ENCODE measurements around the gene DHX29. TPM values are rescaled to one million over a fixed set of nuclear protein-coding genes. Genes with fewer than 3 reads are reported as not detected.

DHX29 gene
- total and polyA plus RNA-seq, 2 donors (not counting 1 experiment from before 2014, with no cell fraction given): 3.9 to 18.1 TPM

- Histone ChIP-seq H3K79me2 (ENCODE audit: control insufficient read depth, insufficient read depth, low read length) (no peaks in the 10 kb centered on the region), H3K9me3 (ENCODE audit: control extremely low read depth in 1 of 3, control insufficient read depth in 2 of 3, insufficient read depth in 1 of 3, low read length in 2 of 3) (no peaks in the 10 kb centered on the region), H3K36me3 (replicated peaks in 1 of 2; ENCODE audit: control extremely low read depth in 1 of 2, control insufficient read depth in 1 of 2, extremely low read depth in 1 of 2, insufficient read depth in 2 of 2, low read length in 1 of 2) (peaks cover 12 to 55% of the 10 kb centered on the region in 2 experiments), H3K27ac (ENCODE audit: low read length in 2 of 2) (no peak overlapping the region), H4K20me1 (ENCODE audit: control insufficient read depth, insufficient read depth, low read length, poor library complexity, severe bottlenecking) (no peaks in the 10 kb centered on the region), H3K4me1 (ENCODE audit: control insufficient read depth in 2 of 2, insufficient read depth in 2 of 2, low read length in 2 of 2) (peaks cover 0 to 6% of the 10 kb centered on the region in 2 donors), H3K9ac (ENCODE audit: low read length) (no peak overlapping the region), H3K4me2 (replicated peaks; ENCODE audit: low read depth, low read length, poor library complexity, severe bottlenecking) (no peak overlapping the region), H3K27me3 (replicated peaks in 1 of 4; ENCODE audit: control extremely low read depth in 1 of 4, control insufficient read depth in 3 of 4, insufficient read depth in 4 of 4, low read length in 3 of 4) (no peaks in the 10 kb centered on the region), H3K4me3 (ENCODE audit: control extremely low read depth in 1 of 5, extremely low read depth in 1 of 5, insufficient read depth in 1 of 5, low read depth in 2 of 5, low read length in 4 of 5) (no peak overlapping the region), H2AFZ (ENCODE audit: insufficient read depth, low read depth, low read length, poor library complexity, severe bottlenecking) (no peak overlapping the region)
- DNase-seq (no peak), ATAC-seq (ENCODE audit: low read depth) (no peak)
- intact Hi-C loops (cut with micrococcal nuclease): no loop called here
- Mint-ChIP-seq H3K4me3 (no peak overlapping the region), H3K4me1 (peaks cover 8% of the 10 kb centered on the region), H3K9me3 (ENCODE audit: insufficient read depth) (no peaks in the 10 kb centered on the region), H3K27me3 (no peaks in the 10 kb centered on the region), H3K27ac (no peak overlapping the region)
- CTCF ChIA-PET: no interaction called here
- POLR2A ChIA-PET: no interaction called here
- TF ChIP-seq CTCF (IDR thresholded peaks at IDR 0.05) (no peak), EZH2 (IDR thresholded peaks at IDR 0.05; ENCODE audit: borderline replicate concordance, insufficient read depth, low read depth, low read length, poor library complexity, severe bottlenecking) (no peak)
- 100% methylated on average over 1 of the region's 3 CpGs for WGBS (ENCODE audit: insufficient coverage)
Observed at GRCh38 chr5:55347786-55348185, 40.3 kb upstream of the DHX29 start.

- Histone ChIP-seq H3K9ac (ENCODE audit: low read length) (no peak overlapping the region), H3K36me3 (replicated peaks in 1 of 2; ENCODE audit: control extremely low read depth in 1 of 2, control insufficient read depth in 1 of 2, extremely low read depth in 1 of 2, insufficient read depth in 2 of 2, low read length in 1 of 2) (peaks cover 12 to 57% of the 10 kb centered on the region in 2 experiments), H3K9me3 (ENCODE audit: control extremely low read depth in 1 of 3, control insufficient read depth in 2 of 3, insufficient read depth in 1 of 3, low read length in 2 of 3) (no peaks in the 10 kb centered on the region), H3K4me2 (replicated peaks; ENCODE audit: low read depth, low read length, poor library complexity, severe bottlenecking) (no peak overlapping the region), H3K27ac (ENCODE audit: low read length in 2 of 2) (no peak overlapping the region), H3K79me2 (ENCODE audit: control insufficient read depth, insufficient read depth, low read length) (no peaks in the 10 kb centered on the region), H4K20me1 (ENCODE audit: control insufficient read depth, insufficient read depth, low read length, poor library complexity, severe bottlenecking) (no peaks in the 10 kb centered on the region), H2AFZ (ENCODE audit: insufficient read depth, low read depth, low read length, poor library complexity, severe bottlenecking) (no peak overlapping the region), H3K27me3 (replicated peaks in 1 of 4; ENCODE audit: control extremely low read depth in 1 of 4, control insufficient read depth in 3 of 4, insufficient read depth in 4 of 4, low read length in 3 of 4) (no peaks in the 10 kb centered on the region), H3K4me1 (ENCODE audit: control insufficient read depth in 2 of 2, insufficient read depth in 2 of 2, low read length in 2 of 2) (no peaks in the 10 kb centered on the region), H3K4me3 (ENCODE audit: control extremely low read depth in 1 of 5, extremely low read depth in 1 of 5, insufficient read depth in 1 of 5, low read depth in 2 of 5, low read length in 4 of 5) (no peak overlapping the region)
- WGBS (ENCODE audit: insufficient coverage): 92% methylated on average over 2 of the region's 4 CpGs
- TF ChIP-seq CTCF (IDR thresholded peaks at IDR 0.05) (no peak), EZH2 (IDR thresholded peaks at IDR 0.05; ENCODE audit: borderline replicate concordance, insufficient read depth, low read depth, low read length, poor library complexity, severe bottlenecking) (no peak)
- ChIA-PET CTCF (interaction anchor here (1.0 kb wide), 1 partner anchor 39 kb away, joined by 3 read pairs; no protein-coding TSS in a partner anchor), POLR2A (no interaction called here)
- DNase-seq (no peak), ATAC-seq (ENCODE audit: low read depth) (no peak)
- no peaks in the 10 kb centered on the region for H3K9me3 Mint-ChIP-seq (ENCODE audit: insufficient read depth)
- no peak overlapping the region for H3K27ac Mint-ChIP-seq
- no peaks in the 10 kb centered on the region for H3K27me3 Mint-ChIP-seq
- intact Hi-C loops (cut with micrococcal nuclease): no loop called here
- no peaks in the 10 kb centered on the region for H3K4me1 Mint-ChIP-seq
- H3K4me3 Mint-ChIP-seq: no peak overlapping the region
Observed at GRCh38 chr5:55345327-55345726, 37.8 kb upstream of the DHX29 start.
